HFFc6 (cell line): ENCODE measurements around the gene CTSL. TPM values are rescaled to one million over a fixed set of nuclear protein-coding genes. Genes with fewer than 3 reads are reported as not detected.

ENCODE experiments used
- DNase-seq: peaks from one replicate; pipeline ENCODE4 v3.0.0-alpha.2; 2018
- H3K27ac Mint-ChIP-seq: 2 replicates; pipeline ENCODE4 v1.8.0; 2020; ENCODE audit warnings: mild to moderate bottlenecking, mixed read lengths
- H3K27me3 Mint-ChIP-seq: 2 replicates; pipeline ENCODE4 v1.8.0; 2021; ENCODE audit warnings: mild to moderate bottlenecking, moderate library complexity, mixed read lengths; ENCODE audit not compliant: insufficient read depth
- H3K36me3 Mint-ChIP-seq: 2 replicates; pipeline ENCODE4 v1.8.0; 2021; ENCODE audit warnings: low read depth, mixed read lengths
- H3K4me1 Mint-ChIP-seq: 2 replicates; pipeline ENCODE4 v1.8.0; 2020; ENCODE audit warnings: low read depth, mixed read lengths
- H3K4me3 Mint-ChIP-seq: 2 replicates; pipeline ENCODE4 v1.8.0; 2020; ENCODE audit warnings: mild to moderate bottlenecking, moderate library complexity, mixed read lengths
- H3K9me3 Mint-ChIP-seq: 2 replicates; pipeline ENCODE4 v1.8.0; 2020; ENCODE audit warnings: mild to moderate bottlenecking, mixed read lengths
- total RNA-seq, 6 experiments: library from RNA; stranded (reverse); fragmentation: NEBNext Ultra II Directional; extraction: Animal tissue kit (Norgen Biotek cat#: 25700); gene quantifications; 2 replicates in 1 of 6; 3 replicates in 5 of 6; pipeline ENCODE4 v1.2.3, GENCODE V29; 2021
- TF ChIP-seq, protein P1 (sequence below): fragments of 200-600 bp; sonication (generic); IDR thresholded peaks from 2 replicates; pipeline ENCODE4 v1.5.0; 2021; ENCODE audit warnings: antibody characterized with exemption, mild to moderate bottlenecking

Gene CTSL
- total RNA-seq, 6 experiments from 2014 or later = 189 to 232 (median 210) TPM

DNA sequence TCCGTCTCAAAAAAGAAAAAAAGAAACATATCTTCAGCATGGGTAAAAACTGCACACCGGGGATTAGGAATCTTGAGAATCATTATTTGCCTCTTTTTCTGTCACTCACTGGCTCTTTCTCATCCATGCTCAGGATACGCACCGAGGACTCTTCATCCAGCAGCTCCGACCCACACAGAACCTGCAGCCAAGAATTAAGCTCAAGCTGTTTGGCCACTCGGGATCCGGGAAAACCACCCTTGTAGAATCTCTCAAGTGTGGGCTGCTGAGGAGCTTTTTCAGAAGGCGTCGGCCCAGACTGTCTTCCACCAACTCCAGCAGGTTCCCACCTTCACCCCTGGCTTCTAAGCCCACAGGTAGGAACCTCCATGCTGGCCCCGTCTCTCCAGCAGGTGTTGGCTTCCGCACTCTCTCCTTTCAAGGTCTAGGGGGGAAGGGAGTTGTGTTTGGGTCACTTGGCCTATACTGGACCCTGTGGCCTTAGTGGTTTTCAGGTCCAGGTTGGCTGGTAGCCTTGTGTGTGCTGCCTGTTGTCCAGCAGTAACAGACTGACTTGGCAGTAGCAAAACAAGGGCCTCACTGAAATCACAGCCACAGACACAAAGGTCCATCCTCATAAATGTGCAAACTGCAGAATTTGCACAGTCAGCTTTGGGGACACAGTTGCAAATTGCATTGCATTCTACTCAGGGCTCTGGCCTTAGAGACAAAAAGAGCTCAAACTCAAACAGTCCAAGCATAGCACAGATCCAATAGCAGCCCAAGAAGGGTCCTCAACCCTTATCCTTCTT, 44.5 kb upstream of the CTSL start:
- Mint-ChIP-seq H3K27ac (no peak overlapping the region), H3K4me1 (peaks cover 23% of the 10 kb centered on the region), H3K4me3 (no peak overlapping the region), H3K36me3 (no peaks in the 10 kb centered on the region), H3K27me3 (peaks cover 9% of the 10 kb centered on the region), H3K9me3 (no peaks in the 10 kb centered on the region)
- no peak for DNase-seq
- TF ChIP-seq, protein P1, sequence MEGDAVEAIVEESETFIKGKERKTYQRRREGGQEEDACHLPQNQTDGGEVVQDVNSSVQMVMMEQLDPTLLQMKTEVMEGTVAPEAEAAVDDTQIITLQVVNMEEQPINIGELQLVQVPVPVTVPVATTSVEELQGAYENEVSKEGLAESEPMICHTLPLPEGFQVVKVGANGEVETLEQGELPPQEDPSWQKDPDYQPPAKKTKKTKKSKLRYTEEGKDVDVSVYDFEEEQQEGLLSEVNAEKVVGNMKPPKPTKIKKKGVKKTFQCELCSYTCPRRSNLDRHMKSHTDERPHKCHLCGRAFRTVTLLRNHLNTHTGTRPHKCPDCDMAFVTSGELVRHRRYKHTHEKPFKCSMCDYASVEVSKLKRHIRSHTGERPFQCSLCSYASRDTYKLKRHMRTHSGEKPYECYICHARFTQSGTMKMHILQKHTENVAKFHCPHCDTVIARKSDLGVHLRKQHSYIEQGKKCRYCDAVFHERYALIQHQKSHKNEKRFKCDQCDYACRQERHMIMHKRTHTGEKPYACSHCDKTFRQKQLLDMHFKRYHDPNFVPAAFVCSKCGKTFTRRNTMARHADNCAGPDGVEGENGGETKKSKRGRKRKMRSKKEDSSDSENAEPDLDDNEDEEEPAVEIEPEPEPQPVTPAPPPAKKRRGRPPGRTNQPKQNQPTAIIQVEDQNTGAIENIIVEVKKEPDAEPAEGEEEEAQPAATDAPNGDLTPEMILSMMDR = no peak

DNA sequence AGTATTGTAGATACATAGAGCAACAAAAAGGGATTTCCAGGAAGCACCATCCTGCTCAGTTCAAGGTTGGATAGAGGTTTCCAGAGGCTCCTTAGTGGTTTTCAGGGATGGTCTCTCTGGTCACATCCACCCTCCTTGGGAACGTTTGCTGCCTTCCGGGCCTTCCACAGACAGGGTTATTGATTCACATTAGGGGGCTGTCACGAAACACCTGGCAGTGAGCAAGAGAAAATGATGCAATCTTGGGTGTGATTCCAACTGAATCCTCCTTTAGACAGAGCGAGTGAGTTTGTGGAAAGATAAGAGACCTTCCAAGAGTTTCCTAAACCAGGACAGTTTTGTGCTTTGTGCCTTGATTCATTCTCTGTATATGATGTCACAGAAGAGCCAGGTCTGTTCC, 43.8 kb upstream of the CTSL start:
- H3K4me1 Mint-ChIP-seq = peaks cover 23% of the 10 kb centered on the region
- H3K4me3 Mint-ChIP-seq = no peak overlapping the region
- H3K27me3 Mint-ChIP-seq = peaks cover 6% of the 10 kb centered on the region
- TF ChIP-seq, protein P1 = no peak
- no peak for DNase-seq
- no peaks in the 10 kb centered on the region for H3K36me3 Mint-ChIP-seq
- no peaks in the 10 kb centered on the region for H3K9me3 Mint-ChIP-seq
- no peak overlapping the region for H3K27ac Mint-ChIP-seq

DNA sequence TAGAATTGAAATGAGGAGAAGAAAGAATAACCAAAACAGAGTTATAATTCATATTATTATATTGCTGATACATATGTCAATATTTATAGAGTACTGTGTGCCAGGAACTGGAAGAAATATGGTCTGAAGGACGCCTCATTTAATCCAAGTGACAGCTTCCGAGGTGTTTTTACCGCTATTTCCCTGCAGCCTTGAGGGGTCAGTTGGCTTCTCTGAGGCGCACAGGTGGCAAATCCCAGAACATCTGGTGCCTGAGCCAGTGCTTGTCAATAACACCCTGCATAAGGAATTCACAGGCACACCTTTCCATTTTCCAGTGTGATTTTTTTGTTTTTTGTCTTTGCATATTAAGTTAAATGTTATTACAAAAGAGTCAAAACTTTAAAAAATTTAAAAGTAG, 43.3 kb upstream of the CTSL start:
- Mint-ChIP-seq H3K9me3 (no peaks in the 10 kb centered on the region), H3K36me3 (no peaks in the 10 kb centered on the region), H3K27ac (no peak overlapping the region), H3K4me3 (no peak overlapping the region), H3K27me3 (peaks cover 4% of the 10 kb centered on the region), H3K4me1 (peaks cover 23% of the 10 kb centered on the region)
- TF ChIP-seq, protein P1 = no peak
- DNase-seq = no peak

DNA sequence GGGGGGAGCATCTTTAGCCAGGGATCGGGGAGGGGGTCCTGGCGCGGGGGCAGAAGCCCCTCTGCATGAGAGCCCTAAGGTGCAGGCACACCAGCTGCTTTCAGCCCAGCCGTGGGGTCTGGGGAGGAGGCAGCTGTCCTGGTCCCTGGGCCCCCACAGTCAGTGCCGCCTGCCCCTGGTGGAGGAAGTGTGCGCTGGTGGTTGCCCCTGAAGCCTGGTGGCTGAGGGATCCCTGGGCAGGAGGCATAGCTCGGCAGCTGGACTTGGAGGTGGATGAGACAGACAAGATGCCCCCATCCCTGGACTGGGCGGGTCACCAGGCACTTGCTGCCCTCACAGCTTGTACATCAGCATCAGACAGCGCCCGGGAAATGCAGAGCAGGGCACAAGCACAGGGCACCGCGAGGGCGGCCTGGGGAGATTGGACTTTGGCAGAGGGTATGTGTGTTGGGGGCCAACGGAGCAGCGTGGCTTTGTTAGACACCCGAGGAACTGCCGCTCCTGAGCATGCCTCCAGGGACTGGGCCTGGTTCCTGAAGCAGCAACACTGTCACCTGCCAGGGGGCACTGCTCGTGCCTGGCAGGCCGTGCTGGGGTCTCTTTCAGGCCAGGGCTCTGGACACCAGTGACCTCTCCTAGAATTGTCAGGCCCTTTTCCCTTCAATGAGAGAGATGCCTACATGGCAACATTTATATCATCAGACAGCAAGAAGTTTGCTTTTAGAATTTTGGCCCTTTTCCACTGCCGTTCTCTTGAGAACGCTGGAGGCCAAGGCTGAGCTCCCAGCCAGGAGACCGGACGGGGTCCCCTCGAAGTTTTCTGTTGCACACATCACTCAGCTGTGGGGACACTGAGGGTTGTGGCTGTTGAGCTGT, 41.9 kb upstream of the CTSL start:
- Mint-ChIP-seq H3K9me3 (no peaks in the 10 kb centered on the region), H3K4me3 (no peak overlapping the region), H3K36me3 (no peaks in the 10 kb centered on the region), H3K27me3 (peaks cover 9% of the 10 kb centered on the region), H3K4me1 (peaks cover 18% of the 10 kb centered on the region), H3K27ac (no peak overlapping the region)
- TF ChIP-seq, protein P1 = no peak
- no peak for DNase-seq

DNA sequence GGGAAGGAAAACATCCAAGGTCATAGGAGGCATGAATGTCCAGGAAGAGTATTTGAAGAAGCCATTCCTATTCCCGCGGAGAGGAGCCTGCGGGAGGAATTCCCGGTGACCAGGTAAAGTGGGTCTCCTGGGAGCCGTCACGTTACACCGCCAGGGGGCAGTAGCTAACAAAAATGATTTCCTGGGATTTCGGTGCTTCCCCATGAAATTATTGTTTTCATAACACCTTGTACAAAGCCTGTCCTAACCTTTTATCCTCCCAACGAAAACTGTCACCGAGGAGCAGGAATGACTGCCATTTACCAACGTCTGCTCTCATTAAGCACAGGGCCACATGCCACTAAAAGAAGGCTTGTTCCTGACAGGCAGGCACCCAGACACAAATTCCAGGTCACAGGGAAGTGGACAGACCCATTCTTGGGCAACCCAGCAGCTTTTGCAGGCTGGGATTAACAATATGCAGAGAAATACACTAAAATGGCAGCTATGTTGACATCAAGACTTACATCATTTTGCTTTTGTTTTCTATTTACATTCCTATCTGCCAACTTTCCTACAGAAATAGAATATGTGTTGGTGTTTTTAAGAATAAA, 41.2 kb upstream of the CTSL start:
- Mint-ChIP-seq H3K4me3 (no peak overlapping the region), H3K27me3 (peaks cover 13% of the 10 kb centered on the region), H3K36me3 (no peaks in the 10 kb centered on the region), H3K9me3 (no peaks in the 10 kb centered on the region), H3K27ac (no peak overlapping the region), H3K4me1 (peaks cover 18% of the 10 kb centered on the region)
- TF ChIP-seq, protein P1 = peak; percentile 95
- no peak for DNase-seq
